ENCODE measurements around the gene HACD2. TPM values are rescaled to one million over a fixed set of nuclear protein-coding genes. Genes with fewer than 3 reads are reported as not detected.
A peak's percentile ranks its signal among the peaks of the same experiment; 100 is the strongest.
"Not testable (repeated sequence)": the region's sequence is repeated elsewhere in the genome, so short reads cannot be mapped to it uniquely, and the experiment has no call there.

HACD2 gene
- total and polyA plus RNA-seq, 5 donors, result 11.8 to 37.8 (median 20.8) TPM

- Histone ChIP-seq H3K27ac (ENCODE audit: low read length) (no peak overlapping the region), H3K9me3 (ENCODE audit: control insufficient read depth, low read length) (no peaks in the 10 kb centered on the region), H3K4me3 (ENCODE audit: low read length) (no peak overlapping the region), H3K27me3 (ENCODE audit: control insufficient read depth, insufficient read depth) (no peaks in the 10 kb centered on the region), H3K4me1 (ENCODE audit: control insufficient read depth, insufficient read depth, low read length) (peaks cover 2% of the 10 kb centered on the region)
- ATAC-seq, result no peak
- 76% methylated on average over 3 of the region's 3 CpGs for WGBS
- intact Hi-C loops (cut with DNase I), result no loop called here
- no peak for DNase-seq
Observed at GRCh38 chr3:123610331-123610730, 25.5 kb upstream of the HACD2 start.

- Histone ChIP-seq H3K4me1 (ENCODE audit: control insufficient read depth, insufficient read depth, low read length) (peaks cover 3% of the 10 kb centered on the region), H3K9me3 (ENCODE audit: control insufficient read depth, low read length) (no peaks in the 10 kb centered on the region), H3K27ac (ENCODE audit: low read length) (no peak overlapping the region), H3K4me3 (ENCODE audit: low read length) (no peak overlapping the region), H3K27me3 (ENCODE audit: control insufficient read depth, insufficient read depth) (no peaks in the 10 kb centered on the region)
- DNase-seq (no peak), ATAC-seq (peak in 1 of 2 donors; percentile 66)
- 64% methylated on average over 5 of the region's 5 CpGs for WGBS
- intact Hi-C loops (cut with DNase I), result no loop called here
Observed at GRCh38 chr3:123609063-123609462, 24.2 kb upstream of the HACD2 start.

GRCh38 chr3:123608263-123608937, 23.5 kb upstream of the HACD2 start:
- WGBS, result 76% methylated on average over 3 of the region's 3 CpGs
- intact Hi-C loops (cut with DNase I), result no loop called here

GRCh38 chr3:123606527-123606926, 21.7 kb upstream of the HACD2 start:
- ATAC-seq, result no peak

More at GRCh38 chr3:123608263-123608937, 23.5 kb upstream of the HACD2 start:
- no peak overlapping the region for H3K27ac ChIP-seq (ENCODE audit: low read length)
- no peaks in the 10 kb centered on the region for H3K27me3 ChIP-seq (ENCODE audit: control insufficient read depth, insufficient read depth)
- no peak for DNase-seq
- no peak for ATAC-seq
- no peak overlapping the region for H3K4me3 ChIP-seq (ENCODE audit: low read length)
- H3K9me3 ChIP-seq (ENCODE audit: control insufficient read depth, low read length), result no peaks in the 10 kb centered on the region
- peaks cover 4% of the 10 kb centered on the region for H3K4me1 ChIP-seq (ENCODE audit: control insufficient read depth, insufficient read depth, low read length)

GRCh38 chr3:123605789-123606234, 21.0 kb upstream of the HACD2 start:
- WGBS, result 93% methylated on average over 5 of the region's 5 CpGs
- intact Hi-C loops (cut with DNase I), result no loop called here
- Histone ChIP-seq H3K27ac (ENCODE audit: low read length) (no peak overlapping the region), H3K9me3 (ENCODE audit: control insufficient read depth, low read length) (no peaks in the 10 kb centered on the region), H3K4me3 (ENCODE audit: low read length) (no peak overlapping the region), H3K4me1 (ENCODE audit: control insufficient read depth, insufficient read depth, low read length) (peaks cover 4% of the 10 kb centered on the region), H3K27me3 (ENCODE audit: control insufficient read depth, insufficient read depth) (no peaks in the 10 kb centered on the region)
- DNase-seq (no peak), ATAC-seq (no peak)

More at GRCh38 chr3:123606527-123606926, 21.7 kb upstream of the HACD2 start:
- Histone ChIP-seq H3K4me3 (ENCODE audit: low read length) (no peak overlapping the region), H3K27me3 (ENCODE audit: control insufficient read depth, insufficient read depth) (no peaks in the 10 kb centered on the region), H3K9me3 (ENCODE audit: control insufficient read depth, low read length) (no peaks in the 10 kb centered on the region), H3K27ac (ENCODE audit: low read length) (no peak overlapping the region), H3K4me1 (ENCODE audit: control insufficient read depth, insufficient read depth, low read length) (peaks cover 4% of the 10 kb centered on the region)
- intact Hi-C loops (cut with DNase I), result no loop called here
- DNase-seq, result no peak

- H3K4me1 ChIP-seq (ENCODE audit: control insufficient read depth, insufficient read depth, low read length); H3K27ac ChIP-seq (ENCODE audit: low read length); H3K9me3 ChIP-seq (ENCODE audit: control insufficient read depth, low read length); ATAC-seq; H3K27me3 ChIP-seq (ENCODE audit: control insufficient read depth, insufficient read depth); DNase-seq; intact Hi-C loops (cut with DNase I); H3K4me3 ChIP-seq (ENCODE audit: low read length): not testable (repeated sequence)
- WGBS, result 98% methylated on average over 2 of the region's 2 CpGs
Observed at GRCh38 chr3:123603153-123603552, 18.3 kb upstream of the HACD2 start.

- H3K4me1 ChIP-seq (ENCODE audit: control insufficient read depth, insufficient read depth, low read length), result peaks cover 4% of the 10 kb centered on the region
- H3K9me3 ChIP-seq (ENCODE audit: control insufficient read depth, low read length), result no peaks in the 10 kb centered on the region
- WGBS, result 81% methylated on average over 1 of the region's 1 CpG
- H3K27me3 ChIP-seq (ENCODE audit: control insufficient read depth, insufficient read depth), result no peaks in the 10 kb centered on the region
- no peak overlapping the region for H3K4me3 ChIP-seq (ENCODE audit: low read length)
- no peak overlapping the region for H3K27ac ChIP-seq (ENCODE audit: low read length)
- DNase-seq (no peak), ATAC-seq (no peak)
- intact Hi-C loops (cut with DNase I), result no loop called here
Observed at GRCh38 chr3:123602325-123602724, 17.5 kb upstream of the HACD2 start.

GRCh38 chr3:123600863-123601262, 16.0 kb upstream of the HACD2 start:
- intact Hi-C loops (cut with DNase I); H3K4me1 ChIP-seq (ENCODE audit: control insufficient read depth, insufficient read depth, low read length); DNase-seq; H3K4me3 ChIP-seq (ENCODE audit: low read length); H3K27ac ChIP-seq (ENCODE audit: low read length); ATAC-seq; H3K27me3 ChIP-seq (ENCODE audit: control insufficient read depth, insufficient read depth); H3K9me3 ChIP-seq (ENCODE audit: control insufficient read depth, low read length): not testable (repeated sequence)

- DNase-seq (no peak), ATAC-seq (no peak)
- Histone ChIP-seq H3K27me3 (ENCODE audit: control insufficient read depth, insufficient read depth) (no peaks in the 10 kb centered on the region), H3K9me3 (ENCODE audit: control insufficient read depth, low read length) (no peaks in the 10 kb centered on the region), H3K4me3 (ENCODE audit: low read length) (no peak overlapping the region), H3K27ac (ENCODE audit: low read length) (no peak overlapping the region), H3K4me1 (ENCODE audit: control insufficient read depth, insufficient read depth, low read length) (peaks cover 2% of the 10 kb centered on the region)
- 95% methylated on average over 4 of the region's 4 CpGs for WGBS
- intact Hi-C loops (cut with DNase I), result no loop called here
Observed at GRCh38 chr3:123597561-123597960, 12.7 kb upstream of the HACD2 start.

GRCh38 chr3:123595396-123596180, 10.7 kb upstream of the HACD2 start:
- H3K4me1 ChIP-seq (ENCODE audit: control insufficient read depth, insufficient read depth, low read length), result peaks cover 2% of the 10 kb centered on the region
- H3K27me3 ChIP-seq (ENCODE audit: control insufficient read depth, insufficient read depth), result no peaks in the 10 kb centered on the region
- no peak overlapping the region for H3K4me3 ChIP-seq (ENCODE audit: low read length)
- DNase-seq, result no peak
- ATAC-seq, result no peak
- 47% methylated on average over 5 of the region's 5 CpGs for WGBS
- no peak overlapping the region for H3K27ac ChIP-seq (ENCODE audit: low read length)
- H3K9me3 ChIP-seq (ENCODE audit: control insufficient read depth, low read length), result peaks cover 2% of the 10 kb centered on the region
- intact Hi-C loops (cut with DNase I), result no loop called here

GRCh38 chr3:123593381-123593780, 8.5 kb upstream of the HACD2 start:
- H3K4me1 ChIP-seq (ENCODE audit: control insufficient read depth, insufficient read depth, low read length), result peaks cover 2% of the 10 kb centered on the region
- H3K27me3 ChIP-seq (ENCODE audit: control insufficient read depth, insufficient read depth), result no peaks in the 10 kb centered on the region
- 96% methylated on average over 3 of the region's 3 CpGs for WGBS
- H3K4me3 ChIP-seq (ENCODE audit: low read length), result no peak overlapping the region
- ATAC-seq (no peak), DNase-seq (no peak)
- peaks cover 3% of the 10 kb centered on the region for H3K9me3 ChIP-seq (ENCODE audit: control insufficient read depth, low read length)
- intact Hi-C loops (cut with DNase I), result no loop called here
- no peak overlapping the region for H3K27ac ChIP-seq (ENCODE audit: low read length)
